ENCODE measurements around the gene IGHMBP2.
A peak's percentile ranks its signal among the peaks of the same experiment; 100 is the strongest.
"Not testable (repeated sequence)": the region's sequence is repeated elsewhere in the genome, so short reads cannot be mapped to it uniquely, and the experiment has no call there.

Gene IGHMBP2

DNA sequence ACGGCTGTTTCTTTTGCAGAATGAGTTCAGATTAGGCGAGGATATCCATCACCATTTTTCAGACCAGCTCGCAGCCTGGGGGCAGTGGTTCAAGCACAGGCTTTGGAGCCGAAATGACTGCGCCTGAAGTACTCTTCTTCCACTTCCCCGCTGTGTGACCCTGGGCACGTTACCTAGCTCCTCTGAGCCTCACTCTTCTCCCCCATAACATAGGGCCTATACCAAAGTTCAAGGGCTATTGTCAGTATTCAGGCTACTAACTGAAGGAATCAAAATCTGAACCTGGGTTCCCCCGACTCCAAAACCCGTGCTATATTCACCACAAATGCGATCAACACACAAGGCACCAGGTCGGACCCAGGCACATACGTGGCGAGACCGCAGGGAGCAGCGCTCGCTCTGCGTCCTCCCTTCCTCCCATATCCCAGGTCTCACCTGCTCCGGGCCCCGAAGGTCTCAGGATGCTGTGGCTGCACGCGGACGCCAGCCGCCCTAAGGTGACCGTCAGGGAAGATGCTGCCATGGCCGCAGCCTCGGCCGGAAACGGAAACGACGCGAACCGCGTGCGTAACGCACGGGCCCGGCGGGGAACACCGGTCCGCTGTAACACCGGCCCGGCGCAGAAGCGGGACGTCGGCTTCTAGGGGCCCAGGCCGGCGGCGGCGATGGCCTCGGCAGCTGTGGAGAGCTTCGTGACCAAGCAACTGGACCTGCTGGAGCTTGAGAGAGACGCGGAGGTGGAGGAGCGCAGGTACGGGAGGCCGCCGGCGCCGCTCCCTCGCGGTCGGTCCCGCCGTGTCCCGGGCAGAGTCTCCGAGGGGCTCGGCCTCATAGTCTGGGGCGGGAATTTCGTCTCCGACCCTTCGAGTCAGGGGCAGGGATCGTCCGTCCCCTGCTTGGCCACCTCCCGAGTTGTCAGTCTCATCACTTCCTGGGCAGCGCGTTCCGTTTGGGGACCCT lies at the start of gene IGHMBP2, which contains the start of gene MRPL21:
TSS of gene IGHMBP2 (plus strand) at position 604 of the 960 bp plus-strand sequence. CDS start at position 666, 62 bp downstream.
TSS of gene MRPL21 (minus strand) at position 545 of the 960 bp plus-strand sequence. CDS start at position 523, 22 bp downstream.
- peak within 1 kb of the TSS; percentile 95 for H3K4me3 Mint-ChIP-seq
- peaks cover 8% of the 10 kb centered on the region for H3K36me3 Mint-ChIP-seq
- H3K9me3 Mint-ChIP-seq, result no peaks in the 10 kb centered on the region
- peak within 1 kb of the TSS; percentile 92 for H3K27ac Mint-ChIP-seq
- no peaks in the 10 kb centered on the region for H3K27me3 Mint-ChIP-seq
- H3K4me1 Mint-ChIP-seq, result peaks cover 38% of the 10 kb centered on the region

DNA sequence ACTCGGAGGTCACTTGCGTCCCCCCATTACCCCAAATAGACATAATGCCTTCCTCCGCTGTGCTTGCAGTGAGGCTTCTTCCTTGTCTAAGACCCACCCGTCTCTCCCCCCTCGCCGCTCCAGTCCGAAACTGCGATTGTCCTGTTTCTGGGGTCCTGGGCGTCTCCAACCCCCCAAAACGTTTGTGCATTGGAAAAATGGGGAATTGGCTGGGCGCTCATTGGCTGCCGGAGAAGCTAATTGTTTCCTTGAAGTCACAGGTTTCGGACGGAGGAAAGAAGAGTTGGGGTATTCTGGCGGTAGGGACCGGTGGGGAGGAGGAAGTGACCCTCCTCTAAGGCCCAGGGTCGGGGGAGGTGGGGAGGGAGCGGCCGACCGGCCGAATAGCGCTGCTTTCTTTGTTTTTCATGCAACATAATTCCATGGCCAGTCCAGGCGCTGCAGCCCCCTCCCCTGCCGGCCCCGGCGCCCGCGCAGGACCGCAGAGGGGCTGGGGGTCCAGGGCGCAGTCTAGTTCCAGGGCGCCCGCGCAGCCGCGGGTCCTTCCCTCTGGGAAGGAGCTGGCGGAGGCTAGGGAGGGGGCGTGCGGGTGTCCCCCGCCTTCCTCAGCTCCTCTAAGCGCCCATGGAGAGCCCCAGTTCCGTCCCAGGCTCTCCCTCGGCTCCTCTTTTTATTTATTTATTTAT lies 49.3 kb upstream of the IGHMBP2 start:
- H3K27ac Mint-ChIP-seq, result no peak overlapping the region
- H3K27me3 Mint-ChIP-seq, result peaks cover 8% of the 10 kb centered on the region
- no peaks in the 10 kb centered on the region for H3K9me3 Mint-ChIP-seq
- peak overlapping the region; percentile 1 for H3K4me3 Mint-ChIP-seq
- H3K36me3 Mint-ChIP-seq, result no peaks in the 10 kb centered on the region
- H3K4me1 Mint-ChIP-seq, result peaks cover 5% of the 10 kb centered on the region

DNA sequence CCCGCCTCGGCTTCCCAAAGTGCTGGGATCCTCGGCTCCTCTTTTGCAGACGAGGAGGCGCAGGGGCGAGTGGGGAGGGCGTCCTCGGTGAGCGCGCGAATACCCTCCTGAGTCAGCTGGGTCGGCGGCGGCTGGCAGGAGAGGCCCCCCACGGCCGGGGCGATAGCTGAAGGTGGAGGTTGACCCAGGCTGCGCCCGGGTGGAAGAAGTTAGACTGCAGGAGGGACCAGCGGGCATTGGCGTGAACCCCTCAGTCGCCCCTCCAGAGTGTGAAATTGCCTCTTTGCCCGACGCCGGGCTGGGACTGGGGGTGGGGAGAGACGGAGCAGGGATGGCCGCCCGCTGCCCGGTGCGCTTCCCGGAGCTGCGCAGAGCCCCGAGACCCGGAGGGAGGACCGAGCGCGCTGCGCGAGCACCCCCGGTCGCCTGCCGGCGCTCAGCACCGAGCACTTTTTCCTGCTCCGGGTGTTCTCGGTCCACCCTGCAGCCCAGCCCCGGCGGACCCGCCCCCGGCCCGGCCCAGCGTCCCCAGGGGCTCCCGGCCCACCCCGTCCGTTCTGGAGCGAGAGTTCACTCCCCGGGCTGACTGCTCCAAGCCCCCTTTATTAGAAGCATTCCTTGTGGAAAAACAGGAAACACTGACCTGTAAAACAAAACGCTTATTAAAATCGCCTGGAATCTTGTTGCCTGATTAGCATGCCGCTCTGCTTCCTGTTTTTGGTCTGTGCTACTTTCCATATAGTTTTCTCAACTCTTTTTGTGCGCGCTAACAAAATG lies 48.3 kb upstream of the IGHMBP2 start:
- peaks cover 8% of the 10 kb centered on the region for H3K27me3 Mint-ChIP-seq
- peaks cover 5% of the 10 kb centered on the region for H3K4me1 Mint-ChIP-seq
- peak overlapping the region; percentile 74 for H3K4me3 Mint-ChIP-seq
- no peaks in the 10 kb centered on the region for H3K36me3 Mint-ChIP-seq
- H3K9me3 Mint-ChIP-seq, result no peaks in the 10 kb centered on the region
- no peak overlapping the region for H3K27ac Mint-ChIP-seq

DNA sequence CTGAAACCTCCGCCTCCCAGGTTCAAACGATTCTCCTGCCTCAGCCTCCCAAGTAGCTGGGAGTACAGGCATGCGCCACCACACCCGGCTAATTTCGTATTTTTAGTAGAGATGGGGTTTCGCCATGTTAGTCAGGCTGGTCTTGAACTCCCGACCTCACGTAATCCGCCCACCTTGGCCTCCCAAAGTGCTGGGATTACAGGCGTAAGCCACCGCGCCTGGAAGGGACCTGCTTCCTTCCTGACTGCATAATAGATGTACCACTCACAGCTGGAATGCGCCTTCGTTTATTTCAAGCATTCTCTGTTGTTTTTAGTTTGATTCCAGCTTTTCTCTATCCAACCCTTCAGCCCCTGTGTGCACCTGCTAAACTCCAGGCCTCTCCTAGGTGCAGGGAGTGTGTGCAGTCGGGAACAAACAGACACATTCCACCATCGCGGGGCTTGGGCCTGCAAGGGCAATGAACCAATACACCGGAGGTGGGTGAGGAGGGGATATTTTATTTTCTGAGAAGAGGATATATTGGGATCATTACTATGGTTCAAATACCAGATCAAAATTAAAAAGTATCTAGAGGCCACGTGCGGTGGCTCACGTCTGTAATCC lies 47.2 kb upstream of the IGHMBP2 start:
- H3K4me3 Mint-ChIP-seq, result peak overlapping the region; percentile 40
- H3K27me3 Mint-ChIP-seq, H3K27ac Mint-ChIP-seq: not testable (repeated sequence)

DNA sequence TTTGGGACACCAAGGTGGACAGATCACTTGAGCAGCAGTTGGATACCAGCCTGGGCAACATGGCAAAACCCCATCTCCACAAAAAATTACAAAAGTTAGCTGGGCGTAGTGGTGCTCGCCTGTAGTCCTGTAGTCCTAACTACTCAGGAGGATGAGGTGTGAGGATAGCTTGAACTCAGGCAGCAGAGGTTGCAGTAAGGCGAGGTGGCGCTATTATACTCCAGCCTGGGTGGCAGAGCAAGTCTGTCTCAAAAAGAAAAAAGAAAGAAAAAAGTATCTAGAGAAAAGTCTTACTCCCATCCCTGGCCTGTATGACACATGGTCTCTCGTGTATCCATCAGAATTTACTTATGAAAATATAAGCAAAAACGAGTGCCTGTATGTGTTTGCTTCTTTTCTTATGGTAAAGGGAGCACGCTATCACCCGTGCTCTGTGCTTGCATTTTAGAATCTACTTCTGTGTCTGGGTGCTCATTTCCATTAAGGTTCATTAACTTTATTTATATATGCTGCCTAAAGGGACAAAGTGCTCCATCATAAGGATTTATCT lies 46.6 kb upstream of the IGHMBP2 start:
- no peaks in the 10 kb centered on the region for H3K9me3 Mint-ChIP-seq
- no peak overlapping the region for H3K27ac Mint-ChIP-seq
- H3K4me3 Mint-ChIP-seq, result no peak overlapping the region
- no peaks in the 10 kb centered on the region for H3K36me3 Mint-ChIP-seq
- H3K27me3 Mint-ChIP-seq, result peaks cover 8% of the 10 kb centered on the region
- H3K4me1 Mint-ChIP-seq, result peaks cover 5% of the 10 kb centered on the region

More for the DNA sequence above, 47.2 kb upstream of the IGHMBP2 start:
- not testable (repeated sequence) for H3K4me1 Mint-ChIP-seq, H3K36me3 Mint-ChIP-seq, H3K9me3 Mint-ChIP-seq

DNA sequence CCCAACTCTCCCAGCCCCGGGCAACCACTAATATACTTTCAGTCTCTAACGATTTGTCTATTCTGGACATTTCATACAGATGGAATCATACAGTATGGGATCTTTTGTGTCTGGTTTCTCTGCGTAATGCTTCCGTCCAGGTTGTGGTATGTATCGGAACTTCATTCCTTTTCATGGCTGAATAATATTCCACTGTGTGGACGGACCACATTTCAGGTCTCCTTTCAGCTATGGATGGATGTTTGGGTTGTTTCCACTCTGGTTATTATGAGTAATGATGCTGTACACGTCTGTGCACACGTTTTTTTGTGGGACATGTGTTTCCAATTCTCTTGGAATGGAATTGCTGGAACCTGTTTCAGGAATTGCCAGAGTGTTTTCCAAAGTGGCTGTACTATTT lies 44.6 kb upstream of the IGHMBP2 start:
- Mint-ChIP-seq H3K4me3 (no peak overlapping the region), H3K9me3 (no peaks in the 10 kb centered on the region), H3K27ac (no peak overlapping the region), H3K27me3 (peaks cover 2% of the 10 kb centered on the region), H3K36me3 (peaks cover under 1% of the 10 kb centered on the region), H3K4me1 (peaks cover 5% of the 10 kb centered on the region)

DNA sequence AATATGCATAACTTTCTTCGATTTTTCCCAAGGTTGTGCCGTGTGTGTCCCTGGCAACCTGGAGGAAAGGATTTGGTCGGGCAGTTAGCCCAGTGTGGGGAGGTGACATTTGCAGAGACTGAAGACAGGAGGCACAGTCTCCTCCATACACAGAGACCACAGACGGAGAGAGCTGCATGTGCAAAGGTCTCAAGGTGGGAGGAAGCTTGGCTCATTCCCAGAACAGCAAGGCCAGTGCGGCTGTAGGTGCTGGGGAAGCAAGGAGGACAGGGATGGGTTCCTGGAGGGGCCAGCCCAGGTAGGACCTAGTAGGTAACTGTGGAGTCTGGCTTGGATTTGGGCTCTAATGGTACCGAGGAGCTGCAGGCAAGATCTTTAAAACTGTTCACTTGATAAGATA lies 41.3 kb upstream of the IGHMBP2 start:
- no peaks in the 10 kb centered on the region for H3K27me3 Mint-ChIP-seq
- H3K4me3 Mint-ChIP-seq, result no peak overlapping the region
- peaks cover 1% of the 10 kb centered on the region for H3K36me3 Mint-ChIP-seq
- no peak overlapping the region for H3K27ac Mint-ChIP-seq
- H3K9me3 Mint-ChIP-seq, result no peaks in the 10 kb centered on the region
- H3K4me1 Mint-ChIP-seq, result no peaks in the 10 kb centered on the region

DNA sequence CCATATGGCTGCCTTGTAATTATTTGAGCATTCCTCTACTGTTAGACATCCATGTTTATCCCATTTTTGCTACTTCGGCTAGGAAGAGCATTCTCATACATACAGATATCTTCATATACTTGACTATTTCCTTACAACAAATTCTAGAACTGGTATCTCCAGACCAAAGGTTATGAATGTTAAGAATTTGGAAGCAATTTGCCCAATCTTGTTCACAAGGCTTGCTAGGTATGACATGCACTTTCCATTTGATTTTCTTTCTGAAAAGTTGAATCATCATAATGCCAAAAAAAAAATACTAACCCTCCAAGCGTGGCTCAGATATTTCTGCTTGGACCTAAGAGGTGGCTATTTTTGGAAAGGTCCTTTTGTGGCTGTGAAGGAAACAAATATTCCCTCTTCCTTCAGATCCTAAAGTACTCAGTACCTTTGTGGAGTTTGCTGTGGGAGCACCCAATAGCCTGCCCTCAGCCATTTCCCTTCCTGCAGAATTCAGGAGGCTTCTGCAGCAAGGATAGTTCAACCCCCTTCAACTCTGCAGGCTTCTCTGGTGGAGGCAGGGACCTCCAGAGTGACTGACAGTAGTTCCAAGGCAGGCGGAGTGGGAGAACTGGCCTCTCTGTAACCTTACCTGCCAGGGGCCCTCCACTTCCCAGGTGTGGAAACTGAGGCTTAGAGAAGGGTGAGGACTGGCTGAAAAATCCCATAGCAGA lies 40.0 kb upstream of the IGHMBP2 start:
- Mint-ChIP-seq H3K27me3 (peaks cover 4% of the 10 kb centered on the region), H3K4me3 (no peak overlapping the region), H3K27ac (no peak overlapping the region), H3K9me3 (no peaks in the 10 kb centered on the region), H3K36me3 (peaks cover 1% of the 10 kb centered on the region), H3K4me1 (no peaks in the 10 kb centered on the region)

DNA sequence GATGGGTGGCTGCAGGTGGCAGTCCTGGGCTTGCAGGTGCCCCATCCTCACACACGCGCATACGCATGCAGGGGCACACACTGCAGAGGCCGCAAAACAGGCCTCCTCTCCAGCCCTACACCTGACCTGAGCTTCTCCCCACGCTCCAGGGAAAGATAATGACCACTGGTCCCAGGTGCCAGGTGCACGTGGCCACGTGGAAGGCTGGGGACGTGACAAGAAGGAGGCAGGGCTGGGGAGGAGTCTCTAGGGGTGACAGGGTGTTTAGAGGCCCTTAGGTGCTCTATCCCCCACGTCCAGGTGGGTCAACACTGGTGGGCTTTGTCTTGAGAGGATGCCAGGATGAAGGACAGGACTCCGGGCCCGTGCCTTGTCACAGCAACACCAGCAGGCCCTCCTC lies 38.5 kb upstream of the IGHMBP2 start:
- H3K36me3 Mint-ChIP-seq, result peaks cover 1% of the 10 kb centered on the region
- peaks cover 14% of the 10 kb centered on the region for H3K27me3 Mint-ChIP-seq

DNA sequence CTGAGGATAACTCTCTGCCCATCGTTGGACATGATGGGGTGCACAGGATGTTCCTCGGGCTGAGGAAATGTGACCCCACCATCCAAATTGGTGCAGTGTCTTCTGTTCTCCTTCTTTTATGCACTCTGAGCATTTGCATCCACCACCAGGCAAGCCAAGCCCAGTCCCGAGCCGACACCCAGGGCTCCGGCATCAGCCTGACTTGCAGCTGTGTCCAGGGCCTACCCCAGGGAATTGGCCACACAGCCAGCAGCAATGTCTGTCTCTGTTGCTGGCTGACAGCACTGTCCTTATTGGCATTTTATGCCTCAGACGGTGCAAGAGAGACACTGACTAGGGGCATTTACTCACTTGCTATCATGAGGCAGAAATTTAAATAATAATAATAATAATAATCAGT lies 36.6 kb upstream of the IGHMBP2 start:
- H3K27me3 Mint-ChIP-seq, result peaks cover 16% of the 10 kb centered on the region
- no peaks in the 10 kb centered on the region for H3K9me3 Mint-ChIP-seq
- peaks cover 1% of the 10 kb centered on the region for H3K36me3 Mint-ChIP-seq
- H3K4me3 Mint-ChIP-seq, result no peak overlapping the region
- no peak overlapping the region for H3K27ac Mint-ChIP-seq
- peaks cover 16% of the 10 kb centered on the region for H3K4me1 Mint-ChIP-seq

More for the DNA sequence above, 38.5 kb upstream of the IGHMBP2 start:
- H3K4me3 Mint-ChIP-seq, result no peak overlapping the region
- no peak overlapping the region for H3K27ac Mint-ChIP-seq
- no peaks in the 10 kb centered on the region for H3K9me3 Mint-ChIP-seq
- H3K4me1 Mint-ChIP-seq, result peaks cover 11% of the 10 kb centered on the region

DNA sequence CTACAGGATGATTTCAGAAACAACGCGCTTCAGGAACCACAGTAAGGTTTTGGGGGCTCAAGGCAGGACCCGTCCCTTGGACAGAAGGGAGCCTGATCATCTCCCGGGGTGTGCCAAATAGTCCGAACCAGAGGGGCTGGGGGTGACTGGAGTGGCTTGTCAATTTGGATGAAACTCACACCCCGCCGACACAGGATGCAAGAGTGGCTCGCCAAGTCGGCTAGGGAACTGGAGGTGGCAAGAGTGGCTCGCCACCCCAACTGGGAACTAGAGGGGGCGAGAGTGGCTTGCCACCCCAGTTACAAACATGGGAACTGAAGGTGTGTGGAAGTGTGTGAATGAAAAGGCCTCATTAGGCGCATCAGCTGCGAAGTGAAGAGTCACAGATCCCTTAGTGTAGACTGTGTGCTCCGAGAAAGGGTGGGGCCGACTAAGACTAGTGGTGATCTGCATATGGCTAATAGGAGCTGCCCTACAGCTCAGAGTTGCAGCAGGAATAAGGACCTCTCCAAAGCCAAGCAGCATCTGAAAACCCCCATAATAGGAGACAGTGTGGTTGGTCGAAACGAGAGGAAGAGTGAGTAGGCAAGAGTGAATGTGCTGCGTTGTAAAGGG lies 35.4 kb upstream of the IGHMBP2 start:
- H3K27ac Mint-ChIP-seq, result no peak overlapping the region
- no peak overlapping the region for H3K4me3 Mint-ChIP-seq
- H3K9me3 Mint-ChIP-seq, result no peaks in the 10 kb centered on the region
- H3K4me1 Mint-ChIP-seq, result peaks cover 16% of the 10 kb centered on the region
- peaks cover 16% of the 10 kb centered on the region for H3K27me3 Mint-ChIP-seq
- H3K36me3 Mint-ChIP-seq, result peaks cover 1% of the 10 kb centered on the region

DNA sequence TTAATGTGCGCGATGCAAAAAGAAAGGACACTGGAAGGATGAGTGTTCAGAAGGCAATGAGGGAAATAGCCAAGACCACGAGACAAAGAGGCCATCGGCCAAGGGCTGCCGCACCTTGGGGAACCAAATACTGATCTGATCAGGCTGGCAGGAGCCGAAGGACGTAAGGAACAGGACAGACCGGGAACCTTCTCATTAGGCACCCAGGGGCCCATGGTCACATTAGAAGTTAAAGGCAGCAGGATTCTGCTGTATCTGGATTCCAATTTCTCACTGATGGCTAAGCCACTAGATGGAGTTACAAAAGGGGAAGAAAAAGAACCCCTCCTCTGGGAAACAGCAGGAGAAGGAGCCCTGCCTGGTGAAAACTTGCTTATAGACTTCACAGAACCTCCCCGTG lies 33.2 kb upstream of the IGHMBP2 start:
- peak overlapping the region; percentile 66 for H3K4me3 Mint-ChIP-seq
- H3K27me3 Mint-ChIP-seq, result peaks cover 17% of the 10 kb centered on the region
- H3K36me3 Mint-ChIP-seq, result no peaks in the 10 kb centered on the region
- H3K4me1 Mint-ChIP-seq, result peaks cover 16% of the 10 kb centered on the region
- H3K9me3 Mint-ChIP-seq, result no peaks in the 10 kb centered on the region
- H3K27ac Mint-ChIP-seq, result no peak overlapping the region

DNA sequence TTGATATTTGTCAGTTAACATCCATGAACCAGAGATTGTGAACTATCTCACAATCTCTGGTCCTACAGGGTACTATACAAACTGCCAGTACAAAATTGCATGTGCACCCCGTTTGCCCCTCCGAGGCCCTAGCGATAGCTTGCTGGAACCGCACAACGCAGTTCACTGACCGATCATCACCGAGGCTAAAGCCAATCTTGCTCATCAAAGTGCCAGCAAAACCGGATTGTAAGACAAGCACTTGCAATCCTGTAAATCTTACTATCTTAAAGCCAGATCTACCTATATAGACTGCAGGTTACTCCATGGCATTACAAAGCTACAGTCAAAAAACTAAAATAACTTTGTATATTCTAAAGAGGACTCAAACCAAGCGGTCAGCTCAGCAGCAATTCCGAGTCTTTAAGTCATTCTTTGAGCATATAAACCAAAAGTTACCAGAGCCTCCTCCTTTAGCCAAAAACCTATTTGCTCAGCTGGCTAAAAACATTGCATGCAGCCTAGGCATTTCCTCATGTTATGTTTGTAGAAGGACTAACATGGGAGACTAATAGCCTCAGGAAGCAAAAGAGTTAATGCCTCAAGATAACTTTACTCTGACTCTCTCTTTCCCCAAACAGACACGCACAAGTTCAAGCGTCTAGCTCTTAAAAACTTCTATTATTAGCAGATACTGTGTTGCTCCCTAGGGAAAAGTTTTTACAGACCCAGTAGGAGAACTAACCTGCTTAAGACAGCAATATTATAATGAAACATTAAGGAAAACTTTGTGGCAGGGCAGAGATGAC lies 31.3 kb upstream of the IGHMBP2 start:
- Mint-ChIP-seq H3K4me3 (no peak overlapping the region), H3K4me1 (peaks cover 16% of the 10 kb centered on the region), H3K9me3 (no peaks in the 10 kb centered on the region), H3K36me3 (no peaks in the 10 kb centered on the region), H3K27ac (no peak overlapping the region), H3K27me3 (peaks cover 17% of the 10 kb centered on the region)

All from activated naive CD4-positive, alpha-beta T cell treated with anti-CD3 and anti-CD28 coated beads, Interleukin-2, amount 50 U/mL, for 24 hours (primary cell).